PC-9 (cell line): ENCODE data around the gene HOXC10.

Experiments used
- CTCF ChIP-seq: fragments of 200-600 bp; sonication (generic); conservative IDR thresholded peaks from 2 replicates; pipeline ENCODE4 v1.6.1; 2017; ENCODE audit warnings: mixed run types, antibody characterized with exemption, mild to moderate bottlenecking, moderate library complexity
- EZH2 ChIP-seq: fragments of 200-600 bp; sonication (generic); IDR thresholded peaks from 2 replicates; pipeline ENCODE4 v1.8.0; 2017; ENCODE audit warnings: antibody characterized with exemption, low read depth

- no peak for TF ChIP-seq CTCF
- no peak for TF ChIP-seq EZH2
These were observed 34.3 kb downstream of the HOXC10 start for GRCh38 chr12:54019091-54019811.
